Thoracic aorta (tissue), 2 donors: ENCODE results near the gene VSIG4. TPM values are rescaled to one million over a fixed set of nuclear protein-coding genes. Genes with fewer than 3 reads are reported as not detected.

ENCODE experiments used
- ATAC-seq: fragments of 150-250 bp; one replicate; pipeline ENCODE4 v1.8.0; 2017; ENCODE audit warnings: low read depth; ENCODE audit not compliant: insufficient number of reproducible peaks, low FRiP score
- DNase-seq: peaks from one replicate; pipeline ENCODE4 v3.0.0-alpha.2; 2020; ENCODE audit warnings: low spot score
- H3K27ac ChIP-seq, 2 donors: fragments of 200-600 bp; sonication (generic); 1 replicate in 1 of 2; 2 replicates in 1 of 2; pipeline ENCODE4 v1.5.1; 2016; ENCODE audit warnings: mild to moderate bottlenecking in 2 of 2, moderate library complexity in 2 of 2
- H3K27me3 ChIP-seq: fragments of 200-600 bp; sonication (generic); replicated peaks from 2 replicates; pipeline ENCODE4 v1.6.0; 2016; ENCODE audit warnings: mild to moderate bottlenecking; ENCODE audit not compliant: insufficient read depth
- H3K36me3 ChIP-seq: fragments of 200-600 bp; sonication (generic); one replicate; pipeline ENCODE4 v1.5.1; 2016
- H3K4me1 ChIP-seq, 2 donors: fragments of 200-600 bp; sonication (generic); 1 replicate in 1 of 2; 2 replicates in 1 of 2; pipeline versions ENCODE4 v1.5.1 to v1.6.0; 2016; ENCODE audit warnings: low read depth in 2 of 2, mild to moderate bottlenecking in 1 of 2; ENCODE audit not compliant: control insufficient read depth in 1 of 2
- H3K4me3 ChIP-seq: fragments of 200-600 bp; sonication (generic); 2 replicates; pipeline ENCODE4 v1.5.1; 2016; ENCODE audit warnings: mild to moderate bottlenecking
- H3K9me3 ChIP-seq: fragments of 200-600 bp; sonication (generic); 2 replicates; pipeline ENCODE4 v1.5.1; 2016
- total RNA-seq, 2 donors: library from RNA; depleted of rRNA; stranded (reverse); fragments of >200 nt; gene quantifications; one replicate each; pipeline versions ENCODE4 v1.1.0 to v1.2.3, GENCODE V29; 2016
- TF ChIP-seq, protein P1 (sequence below): fragments of 200-600 bp; sonication (generic); IDR thresholded peaks from one replicate; pipeline ENCODE4 v1.5.1; 2019; ENCODE audit warnings: antibody characterized with exemption

The VSIG4 gene
- total RNA-seq, 2 donors from 2014 or later = 154 to 311 TPM

DNA sequence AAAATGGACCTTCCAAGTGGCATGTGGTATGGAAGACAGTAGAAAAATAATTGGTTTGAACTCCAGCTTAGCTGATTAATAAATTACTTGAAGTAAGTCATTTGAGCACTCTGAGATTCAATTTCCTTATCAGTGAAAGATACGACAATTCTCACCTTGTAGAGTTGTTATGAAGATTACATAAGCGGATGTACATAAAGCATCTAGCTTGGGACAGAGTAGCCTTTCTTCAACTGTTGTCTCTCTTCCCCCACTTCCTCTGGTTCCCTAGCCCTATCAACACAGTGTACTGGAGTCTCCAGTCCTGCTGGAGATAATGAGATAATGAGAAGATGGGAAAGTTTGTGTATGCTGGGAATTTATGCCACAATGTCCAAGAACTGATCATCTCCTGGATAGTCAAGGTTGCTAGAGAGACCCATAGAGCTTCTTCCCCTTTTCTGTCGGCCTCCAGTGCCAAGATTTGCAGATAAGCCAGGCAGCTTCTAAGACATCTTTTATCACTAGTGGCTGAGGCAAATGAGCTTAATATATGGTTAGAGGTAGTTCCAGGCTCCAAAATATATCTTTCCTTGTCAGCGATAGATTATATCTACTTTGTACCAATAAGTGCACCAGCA, 33.9 kb downstream of the VSIG4 start:
- Histone ChIP-seq H3K27me3 (no peaks in the 10 kb centered on the region), H3K4me1 (no peaks in the 10 kb centered on the region), H3K4me3 (no peak overlapping the region), H3K9me3 (no peaks in the 10 kb centered on the region), H3K36me3 (no peaks in the 10 kb centered on the region), H3K27ac (no peak overlapping the region)
- ATAC-seq (no peak), DNase-seq (no peak)
- TF ChIP-seq, protein P1, sequence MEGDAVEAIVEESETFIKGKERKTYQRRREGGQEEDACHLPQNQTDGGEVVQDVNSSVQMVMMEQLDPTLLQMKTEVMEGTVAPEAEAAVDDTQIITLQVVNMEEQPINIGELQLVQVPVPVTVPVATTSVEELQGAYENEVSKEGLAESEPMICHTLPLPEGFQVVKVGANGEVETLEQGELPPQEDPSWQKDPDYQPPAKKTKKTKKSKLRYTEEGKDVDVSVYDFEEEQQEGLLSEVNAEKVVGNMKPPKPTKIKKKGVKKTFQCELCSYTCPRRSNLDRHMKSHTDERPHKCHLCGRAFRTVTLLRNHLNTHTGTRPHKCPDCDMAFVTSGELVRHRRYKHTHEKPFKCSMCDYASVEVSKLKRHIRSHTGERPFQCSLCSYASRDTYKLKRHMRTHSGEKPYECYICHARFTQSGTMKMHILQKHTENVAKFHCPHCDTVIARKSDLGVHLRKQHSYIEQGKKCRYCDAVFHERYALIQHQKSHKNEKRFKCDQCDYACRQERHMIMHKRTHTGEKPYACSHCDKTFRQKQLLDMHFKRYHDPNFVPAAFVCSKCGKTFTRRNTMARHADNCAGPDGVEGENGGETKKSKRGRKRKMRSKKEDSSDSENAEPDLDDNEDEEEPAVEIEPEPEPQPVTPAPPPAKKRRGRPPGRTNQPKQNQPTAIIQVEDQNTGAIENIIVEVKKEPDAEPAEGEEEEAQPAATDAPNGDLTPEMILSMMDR = no peak

DNA sequence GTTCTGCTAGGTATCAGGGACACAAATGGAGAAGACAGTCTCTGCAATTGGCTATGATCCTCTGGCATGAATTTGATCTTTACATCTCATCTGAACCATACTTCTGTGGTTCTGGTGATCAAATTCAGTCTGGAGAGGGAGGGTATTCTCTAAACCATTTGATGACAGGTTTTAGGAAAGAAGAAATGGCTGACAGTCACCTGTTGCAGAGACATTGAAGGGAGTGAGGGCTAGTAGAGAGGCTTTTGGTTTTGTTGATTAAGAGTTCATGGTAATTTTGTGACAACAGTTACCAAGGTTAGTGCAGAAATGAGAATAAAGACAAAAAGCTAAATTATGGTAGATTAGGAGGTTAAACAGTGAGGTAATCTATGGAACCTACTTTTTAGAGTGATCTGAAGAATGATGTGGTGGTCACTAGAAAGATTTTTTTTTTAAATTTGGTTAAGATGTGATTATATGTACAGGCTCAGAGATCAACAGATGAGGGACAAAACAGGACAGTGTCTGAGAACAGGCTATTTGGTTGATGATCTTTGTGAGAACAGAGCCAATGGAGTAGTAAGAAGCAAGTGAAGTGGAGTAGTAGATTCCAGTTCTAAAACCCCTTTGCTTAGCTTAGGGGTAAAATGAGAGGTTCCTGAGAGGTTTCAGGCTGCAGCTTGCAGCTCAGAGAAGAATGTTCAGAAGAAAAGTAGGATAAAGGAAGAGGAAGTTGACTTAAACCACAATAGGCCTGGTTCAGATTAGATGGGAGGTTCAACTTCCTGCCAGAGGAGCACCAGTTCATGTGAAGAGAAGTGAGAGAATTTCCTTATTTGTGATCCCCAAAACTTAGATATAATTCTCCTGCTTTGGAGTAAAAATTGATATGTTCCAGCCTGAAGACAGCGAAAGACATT, 34.7 kb downstream of the VSIG4 start:
- Histone ChIP-seq H3K9me3 (no peaks in the 10 kb centered on the region), H3K4me3 (no peak overlapping the region), H3K27me3 (no peaks in the 10 kb centered on the region), H3K36me3 (no peaks in the 10 kb centered on the region), H3K4me1 (no peaks in the 10 kb centered on the region), H3K27ac (no peak overlapping the region)
- TF ChIP-seq, protein P1 = no peak
- no peak for ATAC-seq
- DNase-seq = no peak

- H3K27me3 ChIP-seq = no peaks in the 10 kb centered on the region
- H3K9me3 ChIP-seq = no peaks in the 10 kb centered on the region
- no peak for ATAC-seq
- no peak overlapping the region for H3K27ac ChIP-seq
- H3K4me1 ChIP-seq = no peaks in the 10 kb centered on the region
- no peaks in the 10 kb centered on the region for H3K36me3 ChIP-seq
- no peak overlapping the region for H3K4me3 ChIP-seq
- TF ChIP-seq, protein P1 = no peak
- no peak for DNase-seq
Observed at GRCh38 chrX:66002824-66003680, 36.8 kb downstream of the VSIG4 start.

GRCh38 chrX:66001596-66001995, 38.3 kb downstream of the VSIG4 start:
- H3K4me1 ChIP-seq = no peaks in the 10 kb centered on the region
- no peaks in the 10 kb centered on the region for H3K9me3 ChIP-seq
- no peak overlapping the region for H3K4me3 ChIP-seq
- ATAC-seq (no peak), DNase-seq (no peak)
- TF ChIP-seq, protein P1 = no peak
- no peak overlapping the region for H3K27ac ChIP-seq
- H3K27me3 ChIP-seq = no peaks in the 10 kb centered on the region
- no peaks in the 10 kb centered on the region for H3K36me3 ChIP-seq
